Spleen (tissue), 11 donors: Measurements from ENCODE around the gene ERGIC1. TPM values are rescaled to one million over a fixed set of nuclear protein-coding genes. Genes with fewer than 3 reads are reported as not detected.

ENCODE experiments used
- DNase-seq: peaks from one replicate; pipeline ENCODE4 v3.0.0-alpha.2; 2020
- H3K27ac ChIP-seq, 8 donors: fragments of 200-600 bp; sonication (generic) in 7 of 8; 1 replicate in 4 of 8; 2 replicates in 4 of 8; pipeline versions ENCODE4 v1.5.0 to v1.8.0; 2016 to 2021; ENCODE audit warnings: inconsistent platforms in 4 of 8, mild to moderate bottlenecking in 4 of 8, moderate library complexity in 1 of 8
- H3K27me3 ChIP-seq, 7 donors: fragments of 200-600 bp; sonication (generic) in 6 of 7; replicated peaks in 1 of 7; 1 replicate in 4 of 7; 2 replicates in 3 of 7; pipeline versions ENCODE4 v1.5.0 to v1.8.0; 2016 to 2021; ENCODE audit warnings: inconsistent platforms in 3 of 7, mild to moderate bottlenecking in 1 of 7
- H3K36me3 ChIP-seq, 6 donors: fragments of 200-600 bp; sonication (generic) in 5 of 6; 1 replicate in 4 of 6; 2 replicates in 2 of 6; pipeline versions ENCODE4 v1.5.0 to v1.8.0; 2016 to 2021; ENCODE audit warnings: inconsistent platforms in 2 of 6
- H3K4me1 ChIP-seq, 6 donors: fragments of 200-600 bp; sonication (generic) in 5 of 6; 1 replicate in 3 of 6; 2 replicates in 3 of 6; pipeline versions ENCODE4 v1.5.0 to v1.8.0; 2016 to 2021; ENCODE audit warnings: inconsistent platforms in 3 of 6
- H3K4me3 ChIP-seq, 8 donors: fragments of 200-600 bp; sonication (generic) in 7 of 8; 1 replicate in 4 of 8; 2 replicates in 4 of 8; pipeline versions ENCODE4 v1.5.0 to v1.8.0; 2016 to 2021; ENCODE audit warnings: inconsistent platforms in 4 of 8, mild to moderate bottlenecking in 4 of 8, moderate library complexity in 2 of 8
- H3K9me3 ChIP-seq, 8 donors: fragments of 200-600 bp; sonication (generic) in 7 of 8; 1 replicate in 4 of 8; 2 replicates in 4 of 8; pipeline versions ENCODE4 v1.5.0 to v1.8.0; 2016 to 2021; ENCODE audit warnings: inconsistent platforms in 4 of 8
- POLR2A ChIP-seq, 3 donors: fragments of 450-650 bp; IDR thresholded peaks; one replicate each; pipeline ENCODE4 v1.5.1; 2017; ENCODE audit warnings: antibody characterized with exemption in 3 of 3, mild to moderate bottlenecking in 1 of 3
- POLR2AphosphoS5 ChIP-seq, 3 donors: sonication (generic); formaldehyde crosslinking; IDR thresholded peaks; one replicate each; pipeline ENCODE4 v1.5.1; 2017; ENCODE audit warnings: antibody characterized with exemption in 3 of 3
- WGBS, 5 donors: extraction: QIAGEN DNeasy Blood & Tissue Kit in 3 of 5; methylation state at CpG; one replicate each; pipeline versions ENCODE4 v1.1.5 to v1.1.7; 2013 to 2018; 5-methylcytosine and 5-hydroxymethylcytosine counted together
- intact Hi-C: fragments of 100-400 bp; cut with DNase I; formaldehyde crosslinking; loops from one replicate; pipeline ENCODE4 v1.15.0; 2023; ENCODE audit warnings: low total_unique reads
- polyA plus RNA-seq, 3 donors: library from polyadenylated mRNA; stranded (reverse); fragments of 200-250 nt; gene quantifications; one replicate each; pipeline ENCODE4 v1.2.1, GENCODE V29; 2013
- total RNA-seq, 7 donors: library from RNA; depleted of rRNA in 3 of 7; stranded (reverse); fragments of >200 nt in 3 of 7; fragmentation: NEBNext Ultra II Directional in 4 of 7; extraction: Animal tissue kit (Norgen Biotek cat#: 25700) in 4 of 7; gene quantifications; one replicate each; pipeline versions ENCODE4 v1.1.0 to v1.2.1, GENCODE V29; 2016 to 2021
- TF ChIP-seq, protein P1 (sequence below), 11 experiments: fragments of 200-600 bp in 7 of 11; fragments of 450-650 bp in 4 of 11; sonication (generic) in 4 of 11; IDR thresholded peaks in 8 of 11; conservative IDR thresholded peaks in 3 of 11; 1 replicate in 7 of 11; 2 replicates in 4 of 11; pipeline versions ENCODE4 v1.4.0 to v1.8.0; 2016 to 2021; ENCODE audit warnings: antibody characterized with exemption in 11 of 11, inconsistent platforms in 4 of 11, mild to moderate bottlenecking in 1 of 11
- donor health status: healthy with polysubstance abuse.
- donor health status: DM: no; HTN: no; CAD: no; lungs with moderate emphysema.
- donor health status: DM: no; HTN: no; CAD: no.
- donor health status: Bipolar disorder and iron deficiency.
- donor health status: healthy.
- donor health status: DM: no; HTN: no; CAD: no.
- donor health status: DM: yes; HTN: yes; CAD: no.

Gene ERGIC1
- total and polyA plus RNA-seq, 10 donors, result 36.9 to 166 (median 125) TPM

DNA sequence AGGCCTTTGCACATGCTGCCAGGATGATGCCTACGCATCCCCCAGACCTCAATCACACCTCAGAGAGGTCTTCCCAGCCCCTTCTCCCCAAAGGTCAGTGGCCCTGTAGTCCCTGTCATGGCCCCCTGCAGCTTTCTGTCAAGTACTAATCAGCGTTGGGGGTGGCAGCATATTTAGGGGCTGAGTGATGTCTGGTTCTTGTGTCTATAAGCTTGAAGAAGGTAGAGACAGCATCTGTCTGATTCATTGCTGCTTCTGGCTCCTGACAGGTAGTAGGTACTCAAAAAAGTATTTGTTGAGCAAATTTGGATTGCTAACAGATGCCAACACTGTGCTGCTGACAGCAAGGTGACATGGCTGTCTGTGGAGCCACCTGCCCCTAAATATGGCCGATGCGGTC is 73.6 kb downstream of the ERGIC1 start:
- DNase-seq, result no peak
- H3K27me3 ChIP-seq, result no peaks in the 10 kb centered on the region
- no peak for TF ChIP-seq POLR2AphosphoS5 (IDR thresholded peaks at IDR 0.05)
- no peak for TF ChIP-seq POLR2A (IDR thresholded peaks at IDR 0.05)
- TF ChIP-seq, protein P1, sequence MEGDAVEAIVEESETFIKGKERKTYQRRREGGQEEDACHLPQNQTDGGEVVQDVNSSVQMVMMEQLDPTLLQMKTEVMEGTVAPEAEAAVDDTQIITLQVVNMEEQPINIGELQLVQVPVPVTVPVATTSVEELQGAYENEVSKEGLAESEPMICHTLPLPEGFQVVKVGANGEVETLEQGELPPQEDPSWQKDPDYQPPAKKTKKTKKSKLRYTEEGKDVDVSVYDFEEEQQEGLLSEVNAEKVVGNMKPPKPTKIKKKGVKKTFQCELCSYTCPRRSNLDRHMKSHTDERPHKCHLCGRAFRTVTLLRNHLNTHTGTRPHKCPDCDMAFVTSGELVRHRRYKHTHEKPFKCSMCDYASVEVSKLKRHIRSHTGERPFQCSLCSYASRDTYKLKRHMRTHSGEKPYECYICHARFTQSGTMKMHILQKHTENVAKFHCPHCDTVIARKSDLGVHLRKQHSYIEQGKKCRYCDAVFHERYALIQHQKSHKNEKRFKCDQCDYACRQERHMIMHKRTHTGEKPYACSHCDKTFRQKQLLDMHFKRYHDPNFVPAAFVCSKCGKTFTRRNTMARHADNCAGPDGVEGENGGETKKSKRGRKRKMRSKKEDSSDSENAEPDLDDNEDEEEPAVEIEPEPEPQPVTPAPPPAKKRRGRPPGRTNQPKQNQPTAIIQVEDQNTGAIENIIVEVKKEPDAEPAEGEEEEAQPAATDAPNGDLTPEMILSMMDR (IDR thresholded peaks at IDR 0.05 in 8 of 11, conservative IDR thresholded peaks at IDR 0.05 in 3 of 11), result no peak
- peak overlapping the region in 2 of 8 donors; percentile 21 to 35 for H3K27ac ChIP-seq
- intact Hi-C loops, result no loop called here
- peaks cover 0 to 64% (median 3%) of the 10 kb centered on the region in 6 donors for H3K36me3 ChIP-seq
- WGBS, 5 donors, result 91 to 100% (median 93%) methylated on average over 4 of the region's 4 CpGs
- no peaks in the 10 kb centered on the region for H3K9me3 ChIP-seq
- no peak overlapping the region for H3K4me3 ChIP-seq
- peaks cover 12 to 62% (median 28%) of the 10 kb centered on the region in 6 donors for H3K4me1 ChIP-seq

GRCh38 chr5:172908662-172909061 is 74.6 kb downstream of the ERGIC1 start:
- no peak for TF ChIP-seq POLR2AphosphoS5 (IDR thresholded peaks at IDR 0.05)
- TF ChIP-seq, protein P1 (IDR thresholded peaks at IDR 0.05 in 8 of 11, conservative IDR thresholded peaks at IDR 0.05 in 3 of 11), result no peak
- no peak for TF ChIP-seq POLR2A (IDR thresholded peaks at IDR 0.05)
- Histone ChIP-seq H3K4me1 (peaks cover 12 to 54% (median 23%) of the 10 kb centered on the region in 6 donors), H3K9me3 (no peaks in the 10 kb centered on the region), H3K27ac (peak overlapping the region in 2 of 8 donors; percentile 4 to 85), H3K27me3 (no peaks in the 10 kb centered on the region), H3K36me3 (peaks cover 0 to 66% (median 11%) of the 10 kb centered on the region in 6 donors), H3K4me3 (no peak overlapping the region)
- intact Hi-C loops, result no loop called here
- WGBS, 5 donors, result 84 to 89% (median 86%) methylated on average over 10 of the region's 10 CpGs
- no peak for DNase-seq

- TF ChIP-seq, protein P1 (IDR thresholded peaks at IDR 0.05 in 8 of 11, conservative IDR thresholded peaks at IDR 0.05 in 3 of 11), result no peak
- TF ChIP-seq POLR2A (IDR thresholded peaks at IDR 0.05) (no peak), POLR2AphosphoS5 (IDR thresholded peaks at IDR 0.05) (no peak)
- Histone ChIP-seq H3K4me1 (peaks cover 8 to 41% (median 15%) of the 10 kb centered on the region in 6 donors), H3K9me3 (no peaks in the 10 kb centered on the region), H3K4me3 (no peak overlapping the region), H3K27me3 (no peaks in the 10 kb centered on the region), H3K27ac (peak overlapping the region in 4 of 8 donors; percentile 82 to 89 (median 86)), H3K36me3 (peaks cover 0 to 69% (median 18%) of the 10 kb centered on the region in 6 donors)
- WGBS, 5 donors, result 73 to 85% (median 79%) methylated on average over 8 of the region's 8 CpGs
- DNase-seq, result no peak
- intact Hi-C loops, result no loop called here
These were observed 76.0 kb downstream of the ERGIC1 start for GRCh38 chr5:172909931-172910502.

- WGBS, 5 donors, result 40 to 64% (median 49%) methylated on average over 9 of the region's 9 CpGs
- H3K4me3 ChIP-seq, result no peak overlapping the region
- H3K4me1 ChIP-seq, result peaks cover 8 to 39% (median 14%) of the 10 kb centered on the region in 6 donors
- DNase-seq, result peak; percentile 92
- intact Hi-C loops, result no loop called here
- no peaks in the 10 kb centered on the region for H3K27me3 ChIP-seq
- H3K36me3 ChIP-seq, result peaks cover 0 to 69% (median 25%) of the 10 kb centered on the region in 6 donors
- peak overlapping the region in 7 of 8 donors; percentile 64 to 89 (median 82) for H3K27ac ChIP-seq
- TF ChIP-seq, protein P1 (IDR thresholded peaks at IDR 0.05 in 8 of 11, conservative IDR thresholded peaks at IDR 0.05 in 3 of 11), result peak in 9 of 11 experiments; percentile 35 to 69 (median 58)
- TF ChIP-seq POLR2AphosphoS5 (IDR thresholded peaks at IDR 0.05) (peak; percentile 84 to 91 (median 86)), POLR2A (IDR thresholded peaks at IDR 0.05) (no peak)
- H3K9me3 ChIP-seq, result no peaks in the 10 kb centered on the region
These were observed 77.0 kb downstream of the ERGIC1 start for GRCh38 chr5:172910828-172911627.
